HepG2 (cell line): ENCODE measurements around the gene HDAC4. TPM values are rescaled to one million over a fixed set of nuclear protein-coding genes. Genes with fewer than 3 reads are reported as not detected.

Experiments
- ARNT ChIP-seq: fragments of 450-650 bp; IDR thresholded peaks from 2 replicates; pipeline ENCODE4 v1.6.1; 2017
- CEBPZ ChIP-seq: IDR thresholded peaks from 2 replicates; pipeline ENCODE4 v1.6.1; 2012; ENCODE audit warnings: low read length, improper control_type of control experiment
- HNF1B ChIP-seq: sonication (generic); formaldehyde crosslinking; IDR thresholded peaks from 2 replicates; pipeline ENCODE4 v1.5.1; 2020; ENCODE audit warnings: mild to moderate bottlenecking, moderate library complexity, missing genetic modification reagents
- HOMEZ ChIP-seq: IDR thresholded peaks from 2 replicates; pipeline ENCODE4 v1.6.1; 2016; ENCODE audit warnings: low read depth
- NR1H2 ChIP-seq: sonication (generic); formaldehyde crosslinking; IDR thresholded peaks from 2 replicates; pipeline ENCODE4 v1.8.1; 2022; ENCODE audit warnings: low read depth, missing genetic modification reagents, borderline replicate concordance
- SMYD3 ChIP-seq: sonication (generic); formaldehyde crosslinking; IDR thresholded peaks from 2 replicates; pipeline ENCODE4 v1.8.1; 2023; ENCODE audit warnings: mild to moderate bottlenecking, missing genetic modification reagents
- SNAPC4 ChIP-seq: sonication (generic); formaldehyde crosslinking; IDR thresholded peaks from 2 replicates; pipeline ENCODE4 v1.4.0; 2020; ENCODE audit warnings: mild to moderate bottlenecking, missing genetic modification reagents
- SP2 ChIP-seq: sonication (generic); formaldehyde crosslinking; IDR thresholded peaks from 2 replicates; pipeline ENCODE4 v1.5.1; 2020; ENCODE audit warnings: mild to moderate bottlenecking, missing genetic modification reagents
- TP53 ChIP-seq: sonication (generic); formaldehyde crosslinking; conservative IDR thresholded peaks from 2 replicates; pipeline ENCODE4 v1.4.0; 2020; ENCODE audit warnings: missing genetic modification reagents
- ZBTB4 ChIP-seq: sonication (generic); formaldehyde crosslinking; IDR thresholded peaks from 2 replicates; pipeline ENCODE4 v1.4.0; 2020; ENCODE audit warnings: missing genetic modification reagents, mild to moderate bottlenecking, borderline replicate concordance
- ZNF558 ChIP-seq: sonication (generic); formaldehyde crosslinking; IDR thresholded peaks from 2 replicates; pipeline ENCODE4 v1.9.0; 2022; ENCODE audit warnings: mild to moderate bottlenecking, missing genetic modification reagents, borderline replicate concordance
- ZNF709 ChIP-seq: sonication (generic); formaldehyde crosslinking; IDR thresholded peaks from 2 replicates; pipeline ENCODE4 v1.5.0; 2020; ENCODE audit warnings: mild to moderate bottlenecking, missing genetic modification reagents
- polyA plus RNA-seq, 8 experiments: library from polyadenylated mRNA; depleted of rRNA in 3 of 8; stranded (reverse) in 7 of 8; unstranded in 1 of 8; fragments of >200 nt; fragmentation: Illumina TruSeq in 4 of 8; extraction: Trizol in 4 of 8; gene quantifications; 2 replicates each; pipeline versions ENCODE4 v1.2.1 to v1.2.3, GENCODE V29; 2011 to 2016; ENCODE audit warnings: low read depth in 4 of 8, missing spikeins in 1 of 8, mixed read lengths in 1 of 8; ENCODE audit not compliant: insufficient read depth in 1 of 8
- total RNA-seq, 5 experiments: library from RNA; depleted of rRNA; stranded (reverse); fragments of >200 nt; fragmentation: Illumina TruSeq; extraction: Trizol; gene quantifications; 2 replicates each; pipeline ENCODE4 v1.2.3, GENCODE V29; 2016; ENCODE audit warnings: low read depth in 1 of 5

HDAC4 gene
- total and polyA plus RNA-seq, 2 of the 13 experiments (the other 11 are each of a cell fraction or from before 2014, with no cell fraction given) = 10.1 to 11.5 TPM

- TF ChIP-seq TP53 (CRISPR knock-in tag) (peak; percentile 88), HNF1B (peak; percentile 97), SMYD3 (CRISPR knock-in tag) (no peak; the same call in none of the 2 replicates), NR1H2 (CRISPR knock-in tag) (peak; percentile 99), SP2 (peak; percentile 97), ARNT (no peak), ZBTB4 (CRISPR knock-in tag) (peak; percentile 84; the same call in 1 of the 2 replicates), ZNF558 (peak; percentile 96; the same call in 1 of the 2 replicates), CEBPZ (no peak), ZNF709 (CRISPR knock-in tag) (peak; percentile 99), SNAPC4 (peak; percentile 83; the same call in 1 of the 2 replicates), HOMEZ (CRISPR knock-in tag) (no peak)
Observed at GRCh38 chr2:239401067-239401880, 454 bp upstream of the HDAC4 start (continued).
